AML-193 (cell line): ENCODE data around the gene SPON1.
"Not testable (repeated sequence)": the region's sequence is repeated elsewhere in the genome, so short reads cannot be mapped to it uniquely, and the experiment has no call there.

Source experiments
- DNase-seq, 2 experiments: peaks; one replicate each; lab custom pipeline; 2025; lab: John Stamatoyannopoulos, UW

The SPON1 gene

DNA sequence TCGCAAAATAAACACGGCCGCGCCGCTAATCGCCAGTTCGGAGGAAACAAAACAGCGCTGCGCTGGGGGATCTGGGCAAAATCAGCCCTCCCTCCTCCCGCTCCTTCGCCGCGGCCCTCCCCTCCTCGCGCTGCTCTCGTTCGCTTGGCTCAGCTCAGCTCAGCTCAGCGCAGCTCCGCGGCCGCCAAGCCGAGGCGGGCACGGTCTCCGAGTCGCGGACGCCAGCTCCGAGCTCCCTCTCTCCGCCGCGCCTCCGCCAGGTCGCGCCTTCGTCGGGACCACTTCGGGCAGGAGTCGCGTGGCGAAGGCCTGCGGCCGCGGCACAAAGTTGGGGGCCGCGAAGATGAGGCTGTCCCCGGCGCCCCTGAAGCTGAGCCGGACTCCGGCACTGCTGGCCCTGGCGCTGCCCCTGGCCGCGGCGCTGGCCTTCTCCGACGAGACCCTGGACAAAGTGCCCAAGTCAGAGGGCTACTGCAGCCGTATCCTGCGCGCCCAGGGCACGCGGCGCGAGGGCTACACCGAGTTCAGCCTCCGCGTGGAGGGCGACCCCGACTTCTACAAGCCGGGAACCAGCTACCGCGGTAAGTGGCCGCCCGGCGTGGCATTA is at the start of gene SPON1:
Gene SPON1, plus strand, starts transcription at position 162 of the 607 bp plus-strand sequence. Its CDS starts 182 bp downstream, at position 344.
- DNase-seq: no peak

- no peak for DNase-seq
Observed at GRCh38 chr11:13917264-13917663, 45.3 kb upstream of the SPON1 start.

GRCh38 chr11:13917904-13918303 is 44.6 kb upstream of the SPON1 start:
- no peak for DNase-seq

DNA sequence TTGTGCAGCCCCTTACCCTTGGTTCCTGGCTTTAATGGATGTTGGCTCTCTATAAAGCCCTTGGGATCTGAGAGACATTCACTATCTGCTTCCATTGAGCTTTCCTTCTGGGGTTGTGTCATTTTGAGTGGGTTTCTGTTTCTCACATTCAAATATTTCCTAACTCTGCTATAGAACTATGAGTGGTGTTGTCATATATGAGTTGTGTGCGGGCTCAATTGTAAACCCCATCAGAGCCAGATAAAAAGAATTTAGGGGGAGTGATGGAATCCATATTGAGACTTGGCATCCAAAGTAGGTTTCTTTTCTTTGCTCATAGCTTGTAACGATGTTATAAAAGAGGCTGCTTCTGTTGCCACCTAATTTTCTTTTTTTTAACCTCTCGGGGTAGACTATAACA is 41.8 kb upstream of the SPON1 start:
- no peak for DNase-seq

GRCh38 chr11:13921545-13921944 is 41.0 kb upstream of the SPON1 start:
- DNase-seq: no peak

DNA sequence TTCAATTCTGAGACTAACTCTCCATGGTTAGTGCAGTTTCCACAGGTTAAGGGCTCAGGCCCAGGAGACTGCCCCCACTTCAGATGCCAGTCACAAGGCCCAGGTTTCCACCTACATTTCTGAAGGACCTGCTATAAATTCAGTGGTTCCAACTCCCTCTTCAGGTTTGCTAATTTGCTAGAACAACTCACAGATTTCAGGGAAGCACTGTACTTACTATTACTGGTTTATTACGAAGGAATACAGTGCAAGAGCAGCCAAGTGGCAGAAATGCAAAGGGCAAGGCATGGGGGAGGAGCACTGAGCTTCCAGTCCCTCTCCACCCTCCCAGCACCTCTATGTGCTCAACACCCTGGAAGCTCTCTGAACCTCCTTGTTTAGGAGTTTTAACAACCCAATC is 39.3 kb upstream of the SPON1 start:
- DNase-seq: no peak

- no peak for DNase-seq
Observed at GRCh38 chr11:13923716-13924650, 38.5 kb upstream of the SPON1 start.

GRCh38 chr11:13924801-13925327 is 37.7 kb upstream of the SPON1 start:
- DNase-seq: peak; percentile 70 to 79

GRCh38 chr11:13926366-13926765 is 36.2 kb upstream of the SPON1 start:
- DNase-seq: not testable (repeated sequence)

- no peak for DNase-seq
Observed at GRCh38 chr11:13926981-13927380, 35.5 kb upstream of the SPON1 start.

- no peak for DNase-seq
Observed at GRCh38 chr11:13927481-13927880, 35.0 kb upstream of the SPON1 start.

DNA sequence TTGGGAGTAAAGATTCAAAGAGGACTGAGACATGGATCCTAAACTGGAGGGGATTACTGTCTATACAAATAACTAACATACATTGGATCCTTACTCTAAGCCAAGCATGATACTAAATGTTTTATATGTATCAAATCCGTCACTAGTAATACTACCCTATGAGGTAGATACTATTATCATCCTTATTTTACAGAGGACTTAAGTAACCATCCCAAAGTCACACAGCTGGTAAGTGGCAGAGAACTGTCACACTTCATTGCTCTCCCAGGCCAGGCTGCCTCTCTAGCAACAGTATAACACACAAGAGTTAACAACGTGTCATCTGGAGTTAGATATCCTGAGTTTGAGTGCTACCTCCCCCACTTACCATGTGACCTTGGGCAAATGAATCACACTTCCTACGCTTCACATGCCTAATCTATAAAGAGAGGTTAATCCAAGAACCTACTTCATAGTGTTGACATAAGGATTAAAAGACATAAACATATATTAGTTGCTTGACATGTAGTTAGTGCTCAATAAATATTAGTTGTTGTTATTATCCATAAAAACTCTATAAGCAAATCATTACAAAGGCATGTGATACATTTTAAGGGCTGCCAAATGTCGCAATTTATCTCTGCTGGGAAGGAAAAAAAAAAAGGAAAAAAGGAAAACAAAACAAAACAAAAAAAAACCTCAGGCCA is 33.8 kb upstream of the SPON1 start:
- DNase-seq: no peak

DNA sequence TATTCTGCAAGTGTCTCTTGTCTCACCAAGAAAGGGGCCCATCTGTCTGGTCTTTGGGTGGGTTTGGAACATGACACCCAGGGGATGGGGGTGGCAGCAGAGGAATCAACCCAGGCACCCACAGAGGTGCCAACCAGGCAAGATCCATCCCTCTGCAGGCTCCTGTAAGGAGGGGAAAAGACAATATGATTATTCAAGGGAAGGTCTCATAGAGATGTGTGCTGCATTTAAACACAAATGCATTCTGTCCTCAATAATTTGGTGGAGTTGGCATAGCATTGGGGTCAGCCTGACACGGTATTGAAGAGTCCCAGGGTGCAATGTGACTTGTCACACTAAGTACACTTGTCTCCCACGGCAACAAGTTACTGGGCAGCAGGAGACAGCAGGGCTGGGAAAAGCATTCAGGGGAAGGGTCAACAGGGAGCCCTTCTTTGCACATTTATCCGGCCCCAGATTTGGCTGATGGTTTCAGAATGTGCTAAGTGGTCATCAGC is 33.1 kb upstream of the SPON1 start:
- no peak for DNase-seq

DNA sequence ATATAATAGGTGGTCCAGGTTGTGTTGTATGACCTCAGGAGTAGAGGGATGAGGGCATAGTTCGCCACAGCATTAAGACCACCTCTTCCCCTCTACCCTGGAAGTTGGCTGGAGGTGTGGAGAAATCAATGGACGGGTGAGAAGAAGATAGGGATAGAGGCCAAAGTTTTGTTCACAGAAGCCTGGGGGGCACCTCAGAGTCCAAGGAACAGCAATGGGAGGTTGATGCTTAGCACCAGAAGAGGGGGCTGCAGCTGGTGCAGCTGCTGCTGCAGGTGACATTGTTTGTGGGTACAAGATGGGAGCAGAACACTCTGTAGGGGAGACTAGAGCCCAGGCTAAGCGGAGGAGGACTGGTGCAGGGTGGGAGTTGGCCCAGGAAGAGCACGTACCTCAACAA is 31.2 kb upstream of the SPON1 start:
- no peak for DNase-seq

DNA sequence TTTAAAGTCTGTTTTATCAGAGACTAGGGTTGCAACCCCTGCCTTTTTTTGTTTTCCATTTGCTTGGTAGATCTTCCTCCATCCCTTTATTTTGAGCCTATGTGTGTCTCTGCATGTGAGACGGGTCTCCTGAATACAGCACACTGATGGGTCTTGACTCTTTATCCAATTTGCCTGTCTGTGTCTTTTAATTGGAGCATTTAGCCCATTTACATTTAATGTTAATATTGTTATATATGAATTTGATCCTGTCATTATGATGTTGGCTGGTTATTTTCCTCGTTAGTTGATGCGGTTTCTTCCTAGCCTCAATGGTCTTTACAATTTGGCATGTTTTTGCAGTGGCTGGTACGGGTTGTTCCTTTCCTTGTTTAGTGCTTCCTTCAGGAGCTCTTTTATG is 25.4 kb upstream of the SPON1 start:
- not testable (repeated sequence) for DNase-seq

DNA sequence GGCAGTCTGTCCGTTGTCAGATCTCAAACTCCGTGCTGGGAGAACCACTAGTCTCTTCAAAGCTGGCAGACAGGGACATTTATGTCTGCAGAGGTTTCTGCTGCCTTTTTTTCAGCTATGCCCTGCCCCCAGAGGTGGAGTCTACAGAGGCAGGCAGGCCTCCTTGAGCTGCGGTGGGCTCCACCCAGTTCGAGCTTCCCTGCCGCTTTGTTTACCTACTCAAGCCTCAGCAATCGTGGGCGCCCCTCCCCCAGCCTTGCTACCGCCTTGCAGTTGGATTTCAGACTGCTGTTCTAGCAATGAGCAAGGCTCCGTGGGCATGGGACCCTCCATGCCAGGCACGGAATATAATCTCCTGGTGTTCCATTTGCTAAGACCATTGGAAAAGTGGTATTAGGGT is 23.7 kb upstream of the SPON1 start:
- DNase-seq: not testable (repeated sequence)

- DNase-seq: no peak
Observed at GRCh38 chr11:13939961-13940906, 22.3 kb upstream of the SPON1 start.

DNA sequence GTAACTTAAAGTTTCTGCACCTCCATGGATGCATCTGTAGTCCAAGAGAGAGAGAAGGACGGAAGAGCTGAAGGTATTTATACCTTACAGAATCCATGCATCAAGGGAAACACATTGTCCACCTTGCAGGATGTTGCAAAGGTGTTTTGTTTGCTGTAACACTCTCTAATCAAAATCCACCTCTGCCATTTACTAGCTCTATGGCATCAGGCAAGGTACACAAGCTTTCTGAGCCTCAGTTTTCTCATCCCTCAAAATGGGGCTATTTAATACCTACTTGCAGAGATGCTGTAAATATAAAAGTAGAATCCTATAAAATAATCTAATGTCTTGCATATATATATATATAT is 21.6 kb upstream of the SPON1 start:
- no peak for DNase-seq

GRCh38 chr11:13941775-13942174 is 20.7 kb upstream of the SPON1 start:
- DNase-seq: no peak

DNA sequence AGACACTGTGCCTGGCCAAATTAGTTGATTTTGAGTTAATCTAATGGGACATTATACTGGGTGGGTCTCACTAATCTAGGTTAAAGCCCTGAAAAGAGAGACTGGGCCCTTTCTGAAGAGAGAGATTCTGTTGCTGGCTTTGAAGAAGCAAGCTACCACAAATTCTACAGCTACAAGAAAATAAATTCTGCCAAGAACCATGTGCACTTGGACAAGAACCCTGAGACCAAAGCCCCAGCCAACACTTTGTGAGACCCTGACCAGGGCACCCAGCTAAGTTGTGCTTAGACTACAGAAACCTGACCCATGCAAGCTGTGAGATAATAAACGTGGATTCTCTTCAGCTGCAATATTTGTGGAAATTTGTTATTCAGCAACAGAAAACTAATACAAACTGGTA is 20.1 kb upstream of the SPON1 start:
- DNase-seq: no peak

DNA sequence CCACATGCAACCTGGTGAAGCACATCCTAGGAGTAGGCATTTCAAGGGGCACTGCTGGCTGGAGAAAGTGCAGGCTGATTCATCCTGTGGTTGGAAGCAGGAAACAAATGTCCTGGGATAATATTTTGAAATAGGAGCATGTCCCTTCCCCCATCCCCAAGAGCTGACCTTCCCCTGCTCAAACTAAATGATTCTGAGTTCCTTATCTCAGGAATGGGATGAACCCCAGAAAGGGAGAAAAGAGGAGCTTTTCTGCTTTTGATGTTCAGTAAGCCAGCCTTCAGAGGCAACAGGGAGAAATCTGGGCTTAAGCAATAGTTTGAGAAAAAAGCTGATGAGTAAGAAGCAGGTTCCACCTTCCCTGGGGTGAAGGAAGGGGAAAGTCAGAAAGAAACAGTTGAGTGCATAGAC is 19.5 kb upstream of the SPON1 start:
- no peak for DNase-seq
